ENCODE data around the gene TRAM2. TPM values are rescaled to one million over a fixed set of nuclear protein-coding genes. Genes with fewer than 3 reads are reported as not detected.

Gene TRAM2
- total RNA-seq, 2 experiments from 2014 or later, result 5.7 to 6.5 TPM

GRCh38 chr6:52555518-52556233 is 21.2 kb downstream of the TRAM2 start:
- no peak for DNase-seq
- no peak overlapping the region for H3K4me3 Mint-ChIP-seq
- no peak overlapping the region for H3K27ac Mint-ChIP-seq
- ChIA-PET POLR2A (no interaction called here), CTCF (interaction anchor here (1.1 kb wide), 1 partner anchor 19 kb away, joined by 3 read pairs; no protein-coding TSS in a partner anchor)
- H3K27me3 Mint-ChIP-seq, result no peaks in the 10 kb centered on the region
- H3K4me1 Mint-ChIP-seq, result no peaks in the 10 kb centered on the region
- H3K36me3 Mint-ChIP-seq (ENCODE audit: low read depth), result no peaks in the 10 kb centered on the region
- H3K9me3 Mint-ChIP-seq, result no peaks in the 10 kb centered on the region

- no peak for DNase-seq
- Mint-ChIP-seq H3K27ac (no peak overlapping the region), H3K27me3 (no peaks in the 10 kb centered on the region), H3K4me1 (no peaks in the 10 kb centered on the region), H3K4me3 (no peak overlapping the region), H3K36me3 (ENCODE audit: low read depth) (no peaks in the 10 kb centered on the region), H3K9me3 (no peaks in the 10 kb centered on the region)
- CTCF ChIA-PET, result no interaction called here
- POLR2A ChIA-PET, result no interaction called here
These were observed 22.1 kb downstream of the TRAM2 start for GRCh38 chr6:52554684-52555280.

DNA sequence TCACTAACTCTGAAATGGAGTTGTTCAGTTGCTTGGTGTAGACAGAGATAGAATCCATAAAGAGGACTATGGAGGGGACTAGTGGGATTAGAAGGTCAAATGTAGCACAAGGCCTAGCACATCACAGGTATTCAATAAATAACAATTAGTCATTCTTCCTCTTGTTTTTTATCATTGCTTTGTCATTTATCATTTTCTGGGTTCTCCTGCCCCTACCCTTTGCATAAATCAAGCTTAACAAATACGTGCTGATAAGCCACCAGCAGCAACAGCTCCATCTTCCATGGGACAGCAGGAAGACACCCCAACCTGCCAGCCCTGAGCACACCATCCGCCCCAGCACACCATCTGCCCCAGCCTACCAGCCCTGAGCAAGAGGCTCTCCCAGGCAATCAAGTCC is 23.1 kb downstream of the TRAM2 start:
- no peak overlapping the region for H3K4me3 Mint-ChIP-seq
- no peak overlapping the region for H3K27ac Mint-ChIP-seq
- ChIA-PET POLR2A (no interaction called here), CTCF (no interaction called here)
- no peaks in the 10 kb centered on the region for H3K27me3 Mint-ChIP-seq
- H3K9me3 Mint-ChIP-seq, result no peaks in the 10 kb centered on the region
- no peaks in the 10 kb centered on the region for H3K4me1 Mint-ChIP-seq
- H3K36me3 Mint-ChIP-seq (ENCODE audit: low read depth), result no peaks in the 10 kb centered on the region
- DNase-seq, result no peak

DNA sequence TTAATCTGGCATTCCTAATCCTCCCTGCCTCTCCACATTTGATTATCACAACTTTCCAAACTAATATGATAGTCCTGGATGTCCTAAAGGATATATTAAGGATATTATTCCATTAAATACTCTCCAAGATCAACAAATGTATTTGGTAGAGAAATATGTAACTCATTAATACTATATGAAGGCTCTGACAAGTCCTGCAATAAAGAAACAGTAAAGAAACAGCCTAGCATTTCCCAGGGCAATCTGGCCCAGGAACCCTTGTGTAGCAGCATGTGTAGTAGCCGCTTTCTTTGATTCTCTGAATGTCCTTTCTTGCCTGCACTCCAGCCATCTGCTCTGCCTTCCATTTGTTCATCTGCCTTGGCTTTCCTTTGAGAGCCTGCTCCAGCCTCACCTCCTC is 23.7 kb downstream of the TRAM2 start:
- ChIA-PET CTCF (no interaction called here), POLR2A (no interaction called here)
- Mint-ChIP-seq H3K36me3 (ENCODE audit: low read depth) (no peaks in the 10 kb centered on the region), H3K27me3 (no peaks in the 10 kb centered on the region), H3K4me3 (no peak overlapping the region), H3K27ac (no peak overlapping the region), H3K9me3 (no peaks in the 10 kb centered on the region), H3K4me1 (no peaks in the 10 kb centered on the region)
- no peak for DNase-seq

DNA sequence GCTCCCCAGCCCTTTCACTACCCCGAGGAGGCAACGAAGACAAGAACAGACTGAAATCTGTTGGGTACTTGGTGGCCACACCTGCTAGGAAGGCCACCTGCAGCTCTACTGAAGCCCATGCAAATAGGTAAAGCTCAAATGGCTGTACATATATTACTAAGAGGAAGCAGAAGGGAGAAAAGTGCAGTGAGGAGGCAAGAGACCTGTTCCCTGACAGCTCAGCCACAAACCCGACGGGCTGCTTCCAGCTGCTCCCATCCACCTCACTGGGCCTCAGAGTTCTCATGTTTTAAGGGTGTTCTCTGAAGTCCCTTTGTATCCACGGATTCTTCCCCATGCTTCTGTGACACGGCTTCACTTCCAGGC is 24.6 kb downstream of the TRAM2 start:
- DNase-seq, result no peak
- no peaks in the 10 kb centered on the region for H3K36me3 Mint-ChIP-seq (ENCODE audit: low read depth)
- ChIA-PET POLR2A (no interaction called here), CTCF (no interaction called here)
- no peak overlapping the region for H3K4me3 Mint-ChIP-seq
- no peak overlapping the region for H3K27ac Mint-ChIP-seq
- no peaks in the 10 kb centered on the region for H3K4me1 Mint-ChIP-seq
- no peaks in the 10 kb centered on the region for H3K27me3 Mint-ChIP-seq
- H3K9me3 Mint-ChIP-seq, result no peaks in the 10 kb centered on the region

- Mint-ChIP-seq H3K36me3 (ENCODE audit: low read depth) (no peaks in the 10 kb centered on the region), H3K27ac (no peak overlapping the region), H3K27me3 (no peaks in the 10 kb centered on the region), H3K4me3 (no peak overlapping the region), H3K4me1 (no peaks in the 10 kb centered on the region), H3K9me3 (no peaks in the 10 kb centered on the region)
- ChIA-PET POLR2A (no interaction called here), CTCF (no interaction called here)
- no peak for DNase-seq
These were observed 25.2 kb downstream of the TRAM2 start for GRCh38 chr6:52551483-52552277.

- Mint-ChIP-seq H3K36me3 (ENCODE audit: low read depth) (no peaks in the 10 kb centered on the region), H3K27me3 (no peaks in the 10 kb centered on the region), H3K9me3 (no peaks in the 10 kb centered on the region), H3K4me1 (no peaks in the 10 kb centered on the region), H3K4me3 (no peak overlapping the region), H3K27ac (no peak overlapping the region)
- POLR2A ChIA-PET, result no interaction called here
- CTCF ChIA-PET, result no interaction called here
- DNase-seq, result no peak
These were observed 26.0 kb downstream of the TRAM2 start for GRCh38 chr6:52550870-52551269.

- H3K9me3 Mint-ChIP-seq, result no peaks in the 10 kb centered on the region
- H3K4me3 Mint-ChIP-seq, result no peak overlapping the region
- H3K4me1 Mint-ChIP-seq, result no peaks in the 10 kb centered on the region
- CTCF ChIA-PET, result interaction anchor here (1.4 kb wide), 1 partner anchor 9 kb away, joined by 3 read pairs; no protein-coding TSS in a partner anchor
- POLR2A ChIA-PET, result no interaction called here
- no peak overlapping the region for H3K27ac Mint-ChIP-seq
- H3K27me3 Mint-ChIP-seq, result no peaks in the 10 kb centered on the region
- DNase-seq, result no peak
- no peaks in the 10 kb centered on the region for H3K36me3 Mint-ChIP-seq (ENCODE audit: low read depth)
These were observed 26.8 kb downstream of the TRAM2 start for GRCh38 chr6:52550014-52550575.

- no peak for DNase-seq
- Mint-ChIP-seq H3K4me1 (peaks cover under 1% of the 10 kb centered on the region), H3K9me3 (no peaks in the 10 kb centered on the region), H3K27ac (no peak overlapping the region), H3K36me3 (ENCODE audit: low read depth) (no peaks in the 10 kb centered on the region), H3K4me3 (no peak overlapping the region), H3K27me3 (no peaks in the 10 kb centered on the region)
- ChIA-PET POLR2A (no interaction called here), CTCF (interaction anchor here (1.4 kb wide), 1 partner anchor 9 kb away, joined by 3 read pairs; no protein-coding TSS in a partner anchor)
These were observed 27.4 kb downstream of the TRAM2 start for GRCh38 chr6:52549428-52549827.

- Mint-ChIP-seq H3K27me3 (no peaks in the 10 kb centered on the region), H3K27ac (no peak overlapping the region), H3K4me3 (no peak overlapping the region), H3K9me3 (no peaks in the 10 kb centered on the region), H3K36me3 (ENCODE audit: low read depth) (no peaks in the 10 kb centered on the region), H3K4me1 (peaks cover 3% of the 10 kb centered on the region)
- ChIA-PET POLR2A (interaction anchor here (0.5 kb wide), 1 partner anchor 342 kb away, joined by 3 read pairs; no protein-coding TSS in a partner anchor), CTCF (interaction anchor here (1.4 kb wide), 1 partner anchor 8 kb away, joined by 3 read pairs; no protein-coding TSS in a partner anchor)
- DNase-seq, result no peak
These were observed 27.9 kb downstream of the TRAM2 start for GRCh38 chr6:52548999-52549398.

- H3K27ac Mint-ChIP-seq, result no peak overlapping the region
- no peak for DNase-seq
- ChIA-PET POLR2A (no interaction called here), CTCF (no interaction called here)
- no peak overlapping the region for H3K4me3 Mint-ChIP-seq
- H3K36me3 Mint-ChIP-seq (ENCODE audit: low read depth), result no peaks in the 10 kb centered on the region
- H3K27me3 Mint-ChIP-seq, result no peaks in the 10 kb centered on the region
- no peaks in the 10 kb centered on the region for H3K9me3 Mint-ChIP-seq
- peaks cover 3% of the 10 kb centered on the region for H3K4me1 Mint-ChIP-seq
These were observed 28.5 kb downstream of the TRAM2 start for GRCh38 chr6:52548353-52548713.

- H3K4me3 Mint-ChIP-seq, result no peak overlapping the region
- no peaks in the 10 kb centered on the region for H3K36me3 Mint-ChIP-seq (ENCODE audit: low read depth)
- peaks cover 3% of the 10 kb centered on the region for H3K4me1 Mint-ChIP-seq
- no peak for DNase-seq
- H3K27ac Mint-ChIP-seq, result no peak overlapping the region
- no peaks in the 10 kb centered on the region for H3K9me3 Mint-ChIP-seq
- ChIA-PET POLR2A (no interaction called here), CTCF (no interaction called here)
- no peaks in the 10 kb centered on the region for H3K27me3 Mint-ChIP-seq
These were observed 29.1 kb downstream of the TRAM2 start for GRCh38 chr6:52547647-52548352.

DNA sequence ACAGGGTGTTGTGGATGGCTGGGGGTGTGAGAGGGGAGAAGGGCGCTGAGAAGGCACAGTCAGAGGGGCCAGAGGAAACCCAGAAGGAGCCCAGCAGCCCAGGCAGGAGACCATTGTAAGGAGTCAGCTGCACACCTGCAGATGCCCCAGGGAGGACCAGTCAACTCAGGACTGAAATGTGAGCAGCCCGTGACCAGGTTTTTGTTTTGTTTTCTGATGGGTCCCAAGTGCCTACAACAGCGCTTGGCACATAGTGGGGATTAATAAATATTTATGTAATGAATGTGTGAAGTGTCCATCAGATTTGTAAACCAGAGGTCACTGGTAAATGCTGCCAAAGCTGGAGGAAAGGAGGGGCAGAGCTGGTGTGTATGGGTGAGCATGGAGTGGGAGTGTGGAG is 30.2 kb downstream of the TRAM2 start:
- CTCF ChIA-PET, result no interaction called here
- Mint-ChIP-seq H3K27ac (no peak overlapping the region), H3K4me3 (no peak overlapping the region), H3K27me3 (no peaks in the 10 kb centered on the region), H3K9me3 (no peaks in the 10 kb centered on the region), H3K36me3 (ENCODE audit: low read depth) (no peaks in the 10 kb centered on the region), H3K4me1 (peaks cover 3% of the 10 kb centered on the region)
- no peak for DNase-seq
- POLR2A ChIA-PET, result no interaction called here

Data from activated CD4-positive, alpha-beta memory T cell treated with anti-CD3 and anti-CD28 coated beads, Interleukin-2, amount 10 ng/mL, durations not matched to agents 7 days and 5 days (primary cell).